ENCODE results near the gene ZIC1. TPM values are rescaled to one million over a fixed set of nuclear protein-coding genes. Genes with fewer than 3 reads are reported as not detected.

Gene ZIC1
- total RNA-seq, 1 experiment from 2014 or later = 0.36 TPM

DNA sequence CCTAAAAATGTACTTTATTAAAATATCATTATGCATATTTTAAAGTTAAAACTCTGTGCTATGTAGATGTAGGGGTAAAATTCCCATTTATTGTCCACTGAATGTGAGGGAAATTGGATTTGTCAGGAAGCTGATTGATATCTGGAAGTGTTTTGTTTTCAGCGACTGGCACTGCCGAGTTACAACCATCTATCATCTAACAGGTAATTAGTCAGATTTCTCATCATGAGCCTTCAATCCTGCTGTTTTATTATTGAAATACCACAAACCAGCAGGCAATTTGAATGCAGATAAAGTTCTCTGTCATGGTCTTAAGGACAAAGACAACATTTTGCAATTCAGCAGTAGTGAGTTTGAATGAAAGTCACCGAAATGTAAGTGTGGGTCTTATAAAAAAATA is 40.5 kb downstream of the ZIC1 start:
- BruUV-seq (replicated peaks) = no TSS peak
- ATAC-seq (no peak), DNase-seq (ENCODE audit: low read depth, low spot score) (no peak)
- TF ChIP-seq POLR2AphosphoS5 (IDR thresholded peaks at IDR 0.05; ENCODE audit: low read depth, low read length) (no peak), REST (IDR thresholded peaks at IDR 0.05; ENCODE audit: insufficient read depth in 1 of 2, low read depth in 2 of 2, low read length in 1 of 2) (no peak), CTCF (IDR thresholded peaks at IDR 0.05) (no peak), TCF7L2 (IDR thresholded peaks at IDR 0.05; ENCODE audit: low read depth, low read length) (no peak), SIN3A (IDR thresholded peaks at IDR 0.05; ENCODE audit: borderline replicate concordance, insufficient read depth, low read depth, low read length) (no peak)
- in situ Hi-C loops (cut with HindIII; ENCODE audit: low pct_unique_long_range_greater_than_20kb, low sequenced_read_pairs) (no loop called here), intact Hi-C loops (cut with micrococcal nuclease; ENCODE audit: unreplicated experiment) (no loop called here)
- Histone ChIP-seq H3K4me3 (ENCODE audit: low read depth in 2 of 2, low read length in 2 of 2) (no peak overlapping the region), H3K9me3 (ENCODE audit: control insufficient read depth, insufficient read depth, low read depth, low read length) (no peaks in the 10 kb centered on the region), H3K27ac (ENCODE audit: low read length) (no peak overlapping the region), H3K36me3 (ENCODE audit: control insufficient read depth, insufficient read depth, low read length) (no peaks in the 10 kb centered on the region), H3K27me3 (ENCODE audit: control insufficient read depth, insufficient read depth, low read length) (no peaks in the 10 kb centered on the region), H3K4me1 (ENCODE audit: control insufficient read depth, insufficient read depth, low read length) (no peaks in the 10 kb centered on the region)
- POLR2A ChIA-PET = no interaction called here
- CTCF ChIA-PET = no interaction called here

GRCh38 chr3:147458995-147459704 is 50.0 kb downstream of the ZIC1 start:
- H3K9me3 ChIP-seq (ENCODE audit: control insufficient read depth, insufficient read depth, low read depth, low read length) = no peaks in the 10 kb centered on the region
- TF ChIP-seq POLR2AphosphoS5 (IDR thresholded peaks at IDR 0.05; ENCODE audit: low read depth, low read length) (no peak), REST (IDR thresholded peaks at IDR 0.05; ENCODE audit: insufficient read depth in 1 of 2, low read depth in 2 of 2, low read length in 1 of 2) (no peak), SIN3A (IDR thresholded peaks at IDR 0.05; ENCODE audit: borderline replicate concordance, insufficient read depth, low read depth, low read length) (no peak), TCF7L2 (IDR thresholded peaks at IDR 0.05; ENCODE audit: low read depth, low read length) (no peak), CTCF (IDR thresholded peaks at IDR 0.05) (no peak)
- H3K4me1 ChIP-seq (ENCODE audit: control insufficient read depth, insufficient read depth, low read length) = no peaks in the 10 kb centered on the region
- intact Hi-C loops (cut with micrococcal nuclease; ENCODE audit: unreplicated experiment) = no loop called here
- no peak overlapping the region for H3K27ac ChIP-seq (ENCODE audit: low read length)
- POLR2A ChIA-PET = interaction anchor here (0.6 kb wide), 1 partner anchor 742 kb away, joined by 9 read pairs; no protein-coding TSS in a partner anchor
- H3K27me3 ChIP-seq (ENCODE audit: control insufficient read depth, insufficient read depth, low read length) = no peaks in the 10 kb centered on the region
- no TSS peak for BruUV-seq (replicated peaks)
- no peak overlapping the region for H3K4me3 ChIP-seq (ENCODE audit: low read depth in 2 of 2, low read length in 2 of 2)
- ATAC-seq (no peak), DNase-seq (ENCODE audit: low read depth, low spot score) (no peak)
- CTCF ChIA-PET = no interaction called here
- H3K36me3 ChIP-seq (ENCODE audit: control insufficient read depth, insufficient read depth, low read length) = no peaks in the 10 kb centered on the region
- in situ Hi-C loops (cut with HindIII; ENCODE audit: low pct_unique_long_range_greater_than_20kb, low sequenced_read_pairs) = no loop called here
